GM23338 (cell line): ENCODE results near the gene MYO9A.

ENCODE experiments used
- CREB1 ChIP-seq: fragments of 250-450 bp; sonication (Bioruptor Pico); IDR thresholded peaks from 2 replicates; pipeline ENCODE4 v1.5.0; 2020; ENCODE audit warnings: low read depth, mild to moderate bottlenecking, moderate library complexity
- CTCF ChIP-seq, 2 experiments: fragments of 200-600 bp in 1 of 2; sonication (generic) in 1 of 2; conservative IDR thresholded peaks; 2 replicates each; pipeline versions ENCODE4 v1.5.1 to v1.6.1; 2016 to 2017; ENCODE audit warnings: antibody characterized with exemption in 2 of 2, low read depth in 2 of 2, mild to moderate bottlenecking in 2 of 2, moderate library complexity in 1 of 2
- ETS1 ChIP-seq: IDR thresholded peaks from 2 replicates; pipeline ENCODE4 v1.6.1; 2016; ENCODE audit warnings: antibody characterized with exemption
- EZH2 ChIP-seq: fragments of 200-600 bp; sonication (generic); IDR thresholded peaks from one replicate; pipeline ENCODE4 v1.8.0; 2017; ENCODE audit warnings: antibody characterized with exemption, mild to moderate bottlenecking, low read depth; ENCODE audit not compliant: unreplicated experiment
- EZH2phosphoT487 ChIP-seq: fragments of 200-600 bp; sonication (generic); IDR thresholded peaks from one replicate; pipeline ENCODE4 v1.8.1; 2018; ENCODE audit warnings: antibody characterized with exemption; ENCODE audit not compliant: unreplicated experiment
- JUNB ChIP-seq: IDR thresholded peaks from one replicate; pipeline ENCODE4 v1.6.1; 2016; ENCODE audit warnings: antibody characterized with exemption; ENCODE audit not compliant: unreplicated experiment
- NANOG ChIP-seq: IDR thresholded peaks from 2 replicates; pipeline ENCODE4 v1.6.1; 2016; ENCODE audit warnings: antibody characterized with exemption, borderline replicate concordance
- POLR2AphosphoS5 ChIP-seq: IDR thresholded peaks from 2 replicates; pipeline ENCODE4 v1.6.1; 2016; ENCODE audit warnings: antibody characterized with exemption, low read depth
- STAT1 ChIP-seq: IDR thresholded peaks from one replicate; pipeline ENCODE4 v1.6.1; 2016; ENCODE audit warnings: antibody characterized with exemption; ENCODE audit not compliant: unreplicated experiment
- TF ChIP-seq, protein P1 (sequence below): IDR thresholded peaks from one replicate; pipeline ENCODE4 v1.6.1; 2018; ENCODE audit warnings: antibody characterized with exemption; ENCODE audit not compliant: unreplicated experiment
- TF ChIP-seq, protein P2 (sequence below): fragments of 250-450 bp; sonication (Bioruptor Pico); IDR thresholded peaks from 2 replicates; pipeline ENCODE4 v1.5.0; 2020; ENCODE audit warnings: mild to moderate bottlenecking, moderate library complexity

- TF ChIP-seq POLR2AphosphoS5: no peak
- TF ChIP-seq CTCF (conservative IDR thresholded peaks at IDR 0.05; ENCODE audit: low read depth in 2 of 2): no peak
- TF ChIP-seq CREB1 (CRISPR knock-in tag): no peak
- TF ChIP-seq, protein P1, sequence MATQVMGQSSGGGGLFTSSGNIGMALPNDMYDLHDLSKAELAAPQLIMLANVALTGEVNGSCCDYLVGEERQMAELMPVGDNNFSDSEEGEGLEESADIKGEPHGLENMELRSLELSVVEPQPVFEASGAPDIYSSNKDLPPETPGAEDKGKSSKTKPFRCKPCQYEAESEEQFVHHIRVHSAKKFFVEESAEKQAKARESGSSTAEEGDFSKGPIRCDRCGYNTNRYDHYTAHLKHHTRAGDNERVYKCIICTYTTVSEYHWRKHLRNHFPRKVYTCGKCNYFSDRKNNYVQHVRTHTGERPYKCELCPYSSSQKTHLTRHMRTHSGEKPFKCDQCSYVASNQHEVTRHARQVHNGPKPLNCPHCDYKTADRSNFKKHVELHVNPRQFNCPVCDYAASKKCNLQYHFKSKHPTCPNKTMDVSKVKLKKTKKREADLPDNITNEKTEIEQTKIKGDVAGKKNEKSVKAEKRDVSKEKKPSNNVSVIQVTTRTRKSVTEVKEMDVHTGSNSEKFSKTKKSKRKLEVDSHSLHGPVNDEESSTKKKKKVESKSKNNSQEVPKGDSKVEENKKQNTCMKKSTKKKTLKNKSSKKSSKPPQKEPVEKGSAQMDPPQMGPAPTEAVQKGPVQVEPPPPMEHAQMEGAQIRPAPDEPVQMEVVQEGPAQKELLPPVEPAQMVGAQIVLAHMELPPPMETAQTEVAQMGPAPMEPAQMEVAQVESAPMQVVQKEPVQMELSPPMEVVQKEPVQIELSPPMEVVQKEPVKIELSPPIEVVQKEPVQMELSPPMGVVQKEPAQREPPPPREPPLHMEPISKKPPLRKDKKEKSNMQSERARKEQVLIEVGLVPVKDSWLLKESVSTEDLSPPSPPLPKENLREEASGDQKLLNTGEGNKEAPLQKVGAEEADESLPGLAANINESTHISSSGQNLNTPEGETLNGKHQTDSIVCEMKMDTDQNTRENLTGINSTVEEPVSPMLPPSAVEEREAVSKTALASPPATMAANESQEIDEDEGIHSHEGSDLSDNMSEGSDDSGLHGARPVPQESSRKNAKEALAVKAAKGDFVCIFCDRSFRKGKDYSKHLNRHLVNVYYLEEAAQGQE: no peak
- TF ChIP-seq EZH2: no peak
- TF ChIP-seq EZH2phosphoT487: no peak
- no peak for TF ChIP-seq NANOG
- no peak for TF ChIP-seq JUNB
- TF ChIP-seq STAT1: no peak
- no peak for TF ChIP-seq ETS1
- TF ChIP-seq, protein P2, sequence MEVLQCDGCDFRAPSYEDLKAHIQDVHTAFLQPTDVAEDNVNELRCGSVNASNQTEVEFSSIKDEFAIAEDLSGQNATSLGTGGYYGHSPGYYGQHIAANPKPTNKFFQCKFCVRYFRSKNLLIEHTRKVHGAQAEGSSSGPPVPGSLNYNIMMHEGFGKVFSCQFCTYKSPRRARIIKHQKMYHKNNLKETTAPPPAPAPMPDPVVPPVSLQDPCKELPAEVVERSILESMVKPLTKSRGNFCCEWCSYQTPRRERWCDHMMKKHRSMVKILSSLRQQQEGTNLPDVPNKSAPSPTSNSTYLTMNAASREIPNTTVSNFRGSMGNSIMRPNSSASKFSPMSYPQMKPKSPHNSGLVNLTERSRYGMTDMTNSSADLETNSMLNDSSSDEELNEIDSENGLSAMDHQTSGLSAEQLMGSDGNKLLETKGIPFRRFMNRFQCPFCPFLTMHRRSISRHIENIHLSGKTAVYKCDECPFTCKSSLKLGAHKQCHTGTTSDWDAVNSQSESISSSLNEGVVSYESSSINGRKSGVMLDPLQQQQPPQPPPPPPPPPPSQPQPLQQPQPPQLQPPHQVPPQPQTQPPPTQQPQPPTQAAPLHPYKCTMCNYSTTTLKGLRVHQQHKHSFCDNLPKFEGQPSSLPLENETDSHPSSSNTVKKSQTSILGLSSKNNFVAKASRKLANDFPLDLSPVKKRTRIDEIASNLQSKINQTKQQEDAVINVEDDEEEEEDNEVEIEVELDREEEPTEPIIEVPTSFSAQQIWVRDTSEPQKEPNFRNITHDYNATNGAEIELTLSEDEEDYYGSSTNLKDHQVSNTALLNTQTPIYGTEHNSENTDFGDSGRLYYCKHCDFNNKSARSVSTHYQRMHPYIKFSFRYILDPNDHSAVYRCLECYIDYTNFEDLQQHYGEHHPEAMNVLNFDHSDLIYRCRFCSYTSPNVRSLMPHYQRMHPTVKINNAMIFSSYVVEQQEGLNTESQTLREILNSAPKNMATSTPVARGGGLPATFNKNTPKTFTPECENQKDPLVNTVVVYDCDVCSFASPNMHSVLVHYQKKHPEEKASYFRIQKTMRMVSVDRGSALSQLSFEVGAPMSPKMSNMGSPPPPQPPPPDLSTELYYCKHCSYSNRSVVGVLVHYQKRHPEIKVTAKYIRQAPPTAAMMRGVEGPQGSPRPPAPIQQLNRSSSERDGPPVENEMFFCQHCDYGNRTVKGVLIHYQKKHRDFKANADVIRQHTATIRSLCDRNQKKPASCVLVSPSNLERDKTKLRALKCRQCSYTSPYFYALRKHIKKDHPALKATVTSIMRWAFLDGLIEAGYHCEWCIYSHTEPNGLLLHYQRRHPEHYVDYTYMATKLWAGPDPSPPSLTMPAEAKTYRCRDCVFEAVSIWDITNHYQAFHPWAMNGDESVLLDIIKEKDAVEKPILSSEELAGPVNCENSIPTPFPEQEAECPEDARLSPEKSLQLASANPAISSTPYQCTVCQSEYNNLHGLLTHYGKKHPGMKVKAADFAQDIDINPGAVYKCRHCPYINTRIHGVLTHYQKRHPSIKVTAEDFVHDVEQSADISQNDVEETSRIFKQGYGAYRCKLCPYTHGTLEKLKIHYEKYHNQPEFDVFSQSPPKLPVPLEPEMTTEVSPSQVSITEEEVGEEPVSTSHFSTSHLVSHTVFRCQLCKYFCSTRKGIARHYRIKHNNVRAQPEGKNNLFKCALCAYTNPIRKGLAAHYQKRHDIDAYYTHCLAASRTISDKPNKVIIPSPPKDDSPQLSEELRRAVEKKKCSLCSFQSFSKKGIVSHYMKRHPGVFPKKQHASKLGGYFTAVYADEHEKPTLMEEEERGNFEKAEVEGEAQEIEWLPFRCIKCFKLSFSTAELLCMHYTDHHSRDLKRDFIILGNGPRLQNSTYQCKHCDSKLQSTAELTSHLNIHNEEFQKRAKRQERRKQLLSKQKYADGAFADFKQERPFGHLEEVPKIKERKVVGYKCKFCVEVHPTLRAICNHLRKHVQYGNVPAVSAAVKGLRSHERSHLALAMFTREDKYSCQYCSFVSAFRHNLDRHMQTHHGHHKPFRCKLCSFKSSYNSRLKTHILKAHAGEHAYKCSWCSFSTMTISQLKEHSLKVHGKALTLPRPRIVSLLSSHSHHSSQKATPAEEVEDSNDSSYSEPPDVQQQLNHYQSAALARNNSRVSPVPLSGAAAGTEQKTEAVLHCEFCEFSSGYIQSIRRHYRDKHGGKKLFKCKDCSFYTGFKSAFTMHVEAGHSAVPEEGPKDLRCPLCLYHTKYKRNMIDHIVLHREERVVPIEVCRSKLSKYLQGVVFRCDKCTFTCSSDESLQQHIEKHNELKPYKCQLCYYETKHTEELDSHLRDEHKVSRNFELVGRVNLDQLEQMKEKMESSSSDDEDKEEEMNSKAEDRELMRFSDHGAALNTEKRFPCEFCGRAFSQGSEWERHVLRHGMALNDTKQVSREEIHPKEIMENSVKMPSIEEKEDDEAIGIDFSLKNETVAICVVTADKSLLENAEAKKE (CRISPR knock-in tag): no peak
These were observed 291.8 kb downstream of the MYO9A start for GRCh38 chr15:71826196-71826595.
